GM21737 (cell line): ENCODE results near the gene CCDC106.
A peak's percentile ranks its signal among the peaks of the same experiment; 100 is the strongest.

Source experiments
- ATAC-seq: cut with Tn5 transposase; IDR thresholded peaks from one replicate; pipeline ENCODE4 v1.9.1; 2021; ENCODE audit warnings: mild to moderate bottlenecking, moderate library complexity; ENCODE audit not compliant: unreplicated experiment

CCDC106 gene

GRCh38 chr19:55635334-55635717 is 12.7 kb upstream of the CCDC106 start:
- no peak for ATAC-seq

- ATAC-seq, result no peak
Measured at GRCh38 chr19:55635856-55636440, 12.1 kb upstream of the CCDC106 start.

GRCh38 chr19:55636723-55637122 is 11.3 kb upstream of the CCDC106 start:
- no peak for ATAC-seq

- no peak for ATAC-seq
Measured at GRCh38 chr19:55637534-55637933, 10.5 kb upstream of the CCDC106 start.

- no peak for ATAC-seq
Measured at GRCh38 chr19:55638864-55639359, 9.1 kb upstream of the CCDC106 start.

- ATAC-seq, result no peak
Measured at GRCh38 chr19:55640043-55640576, 7.9 kb upstream of the CCDC106 start.

GRCh38 chr19:55640577-55641425 is 7.2 kb upstream of the CCDC106 start, which contains the start of gene ZNF580:
Gene ZNF580 (plus strand): TSS chr19:55641002. CDS start chr19:55642509, 1,507 bp downstream.
- ATAC-seq, result peak; percentile 31

GRCh38 chr19:55641426-55642152 is 6.4 kb upstream of the CCDC106 start:
- ATAC-seq, result no peak

- ATAC-seq, result no peak
Measured at GRCh38 chr19:55642153-55643002, 5.6 kb upstream of the CCDC106 start.

- no peak for ATAC-seq
Measured at GRCh38 chr19:55643003-55643886, 4.8 kb upstream of the CCDC106 start, which contains the start of gene ZNF581. Gene ZNF581 (plus strand): TSS chr19:55643649. CDS start chr19:55644572, 923 bp downstream.

GRCh38 chr19:55643887-55644176 is 4.2 kb upstream of the CCDC106 start:
- no peak for ATAC-seq

- no peak for ATAC-seq
Measured at GRCh38 chr19:55644191-55644833, 3.7 kb upstream of the CCDC106 start.

GRCh38 chr19:55644842-55645511 is 3.0 kb upstream of the CCDC106 start:
- no peak for ATAC-seq

GRCh38 chr19:55645512-55645881 is 2.5 kb upstream of the CCDC106 start:
- no peak for ATAC-seq

GRCh38 chr19:55646889-55647731 is 902 bp upstream of the CCDC106 start:
- ATAC-seq, result no peak

GRCh38 chr19:55648585-55649267 is 714 bp downstream of the CCDC106 start:
- no peak for ATAC-seq
